Lower lobe of right lung (tissue), 2 donors: ENCODE measurements around the gene FBN1. TPM values are rescaled to one million over a fixed set of nuclear protein-coding genes. Genes with fewer than 3 reads are reported as not detected.

ENCODE experiments used
- ATAC-seq, 2 donors: fragments of 200-7000 bp; cut with Tn5 transposase; one replicate each; pipeline ENCODE4 v1.9.1; 2020 to 2022; ENCODE audit warnings: mild to moderate bottlenecking in 2 of 2, moderate library complexity in 2 of 2
- DNase-seq: peaks from one replicate; pipeline ENCODE4 v3.0.0-alpha.2; 2020
- H3K27ac ChIP-seq: fragments of 200-600 bp; one replicate; pipeline ENCODE4 v1.8.0; 2022
- H3K27me3 ChIP-seq: fragments of 200-600 bp; one replicate; pipeline ENCODE4 v1.8.0; 2022; ENCODE audit warnings: low read depth
- H3K36me3 ChIP-seq: fragments of 200-600 bp; one replicate; pipeline ENCODE4 v1.8.0; 2022; ENCODE audit warnings: mild to moderate bottlenecking
- H3K4me1 ChIP-seq: fragments of 200-600 bp; one replicate; pipeline ENCODE4 v1.8.0; 2022
- H3K4me3 ChIP-seq: fragments of 200-600 bp; one replicate; pipeline ENCODE4 v1.8.0; 2022; ENCODE audit warnings: mild to moderate bottlenecking
- H3K9me3 ChIP-seq: fragments of 200-600 bp; one replicate; pipeline ENCODE4 v1.8.0; 2022
- CTCF ChIP-seq: fragments of 200-600 bp; IDR thresholded peaks from one replicate; pipeline ENCODE4 v1.8.0; 2022; ENCODE audit warnings: antibody characterized with exemption, mild to moderate bottlenecking
- intact Hi-C: fragments of 100-400 bp; cut with DNase I; formaldehyde crosslinking; loops from one replicate; pipeline ENCODE4 v1.11.0; 2022
- total RNA-seq: library from RNA; stranded (reverse); fragmentation: NEBNext Ultra II Directional; extraction: Animal tissue kit (Norgen Biotek cat#: 25700); gene quantifications from one replicate; pipeline ENCODE4 v1.2.1, GENCODE V29; 2021
- donor health status: DM: no; HTN: yes; CAD: no; lungs with severe emphysema.

Gene FBN1
- total RNA-seq, 1 donor from 2014 or later, result 75.3 TPM

- no peaks in the 10 kb centered on the region for H3K27me3 ChIP-seq
- no peaks in the 10 kb centered on the region for H3K36me3 ChIP-seq
- no peaks in the 10 kb centered on the region for H3K4me1 ChIP-seq
- H3K27ac ChIP-seq, result no peak overlapping the region
- DNase-seq (no peak), ATAC-seq (no peak)
- no peak for TF ChIP-seq CTCF
- H3K9me3 ChIP-seq, result no peaks in the 10 kb centered on the region
- intact Hi-C loops, result no loop called here
- no peak overlapping the region for H3K4me3 ChIP-seq
Observed at GRCh38 chr15:48538941-48539340, 106.6 kb downstream of the FBN1 start.

GRCh38 chr15:48537271-48538113 lies 108.0 kb downstream of the FBN1 start:
- no peak for DNase-seq
- no peak for TF ChIP-seq CTCF
- Histone ChIP-seq H3K4me1 (no peaks in the 10 kb centered on the region), H3K9me3 (no peaks in the 10 kb centered on the region), H3K36me3 (no peaks in the 10 kb centered on the region), H3K27me3 (no peaks in the 10 kb centered on the region), H3K27ac (peak overlapping the region; percentile 19), H3K4me3 (no peak overlapping the region)
- intact Hi-C loops, result no loop called here
- no peak for ATAC-seq

GRCh38 chr15:48536681-48537091 lies 108.8 kb downstream of the FBN1 start:
- ATAC-seq, result no peak
- no peak overlapping the region for H3K4me3 ChIP-seq
- intact Hi-C loops, result no loop called here
- no peak for TF ChIP-seq CTCF
- H3K27me3 ChIP-seq, result no peaks in the 10 kb centered on the region
- no peaks in the 10 kb centered on the region for H3K9me3 ChIP-seq
- no peaks in the 10 kb centered on the region for H3K36me3 ChIP-seq
- peak overlapping the region; percentile 19 for H3K27ac ChIP-seq
- no peak for DNase-seq
- no peaks in the 10 kb centered on the region for H3K4me1 ChIP-seq

GRCh38 chr15:48533982-48534381 lies 111.5 kb downstream of the FBN1 start:
- Histone ChIP-seq H3K27ac (no peak overlapping the region), H3K9me3 (no peaks in the 10 kb centered on the region), H3K36me3 (no peaks in the 10 kb centered on the region), H3K27me3 (no peaks in the 10 kb centered on the region), H3K4me1 (no peaks in the 10 kb centered on the region), H3K4me3 (no peak overlapping the region)
- ATAC-seq (no peak), DNase-seq (no peak)
- TF ChIP-seq CTCF, result no peak
- intact Hi-C loops, result no loop called here

- H3K4me1 ChIP-seq, result no peaks in the 10 kb centered on the region
- H3K4me3 ChIP-seq, result no peak overlapping the region
- DNase-seq, result no peak
- no peak overlapping the region for H3K27ac ChIP-seq
- no peaks in the 10 kb centered on the region for H3K36me3 ChIP-seq
- H3K27me3 ChIP-seq, result no peaks in the 10 kb centered on the region
- no peak for TF ChIP-seq CTCF
- no peaks in the 10 kb centered on the region for H3K9me3 ChIP-seq
- no peak for ATAC-seq
- intact Hi-C loops, result no loop called here
Observed at GRCh38 chr15:48532946-48533345, 112.6 kb downstream of the FBN1 start.
